Measurements from ENCODE around the gene TMEM131L.
"Not testable (repeated sequence)": the region's sequence is repeated elsewhere in the genome, so short reads cannot be mapped to it uniquely, and the experiment has no call there.

TMEM131L gene, protein sequence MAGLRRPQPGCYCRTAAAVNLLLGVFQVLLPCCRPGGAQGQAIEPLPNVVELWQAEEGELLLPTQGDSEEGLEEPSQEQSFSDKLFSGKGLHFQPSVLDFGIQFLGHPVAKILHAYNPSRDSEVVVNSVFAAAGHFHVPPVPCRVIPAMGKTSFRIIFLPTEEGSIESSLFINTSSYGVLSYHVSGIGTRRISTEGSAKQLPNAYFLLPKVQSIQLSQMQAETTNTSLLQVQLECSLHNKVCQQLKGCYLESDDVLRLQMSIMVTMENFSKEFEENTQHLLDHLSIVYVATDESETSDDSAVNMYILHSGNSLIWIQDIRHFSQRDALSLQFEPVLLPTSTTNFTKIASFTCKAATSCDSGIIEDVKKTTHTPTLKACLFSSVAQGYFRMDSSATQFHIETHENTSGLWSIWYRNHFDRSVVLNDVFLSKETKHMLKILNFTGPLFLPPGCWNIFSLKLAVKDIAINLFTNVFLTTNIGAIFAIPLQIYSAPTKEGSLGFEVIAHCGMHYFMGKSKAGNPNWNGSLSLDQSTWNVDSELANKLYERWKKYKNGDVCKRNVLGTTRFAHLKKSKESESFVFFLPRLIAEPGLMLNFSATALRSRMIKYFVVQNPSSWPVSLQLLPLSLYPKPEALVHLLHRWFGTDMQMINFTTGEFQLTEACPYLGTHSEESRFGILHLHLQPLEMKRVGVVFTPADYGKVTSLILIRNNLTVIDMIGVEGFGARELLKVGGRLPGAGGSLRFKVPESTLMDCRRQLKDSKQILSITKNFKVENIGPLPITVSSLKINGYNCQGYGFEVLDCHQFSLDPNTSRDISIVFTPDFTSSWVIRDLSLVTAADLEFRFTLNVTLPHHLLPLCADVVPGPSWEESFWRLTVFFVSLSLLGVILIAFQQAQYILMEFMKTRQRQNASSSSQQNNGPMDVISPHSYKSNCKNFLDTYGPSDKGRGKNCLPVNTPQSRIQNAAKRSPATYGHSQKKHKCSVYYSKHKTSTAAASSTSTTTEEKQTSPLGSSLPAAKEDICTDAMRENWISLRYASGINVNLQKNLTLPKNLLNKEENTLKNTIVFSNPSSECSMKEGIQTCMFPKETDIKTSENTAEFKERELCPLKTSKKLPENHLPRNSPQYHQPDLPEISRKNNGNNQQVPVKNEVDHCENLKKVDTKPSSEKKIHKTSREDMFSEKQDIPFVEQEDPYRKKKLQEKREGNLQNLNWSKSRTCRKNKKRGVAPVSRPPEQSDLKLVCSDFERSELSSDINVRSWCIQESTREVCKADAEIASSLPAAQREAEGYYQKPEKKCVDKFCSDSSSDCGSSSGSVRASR (N-terminal part only)

DNA sequence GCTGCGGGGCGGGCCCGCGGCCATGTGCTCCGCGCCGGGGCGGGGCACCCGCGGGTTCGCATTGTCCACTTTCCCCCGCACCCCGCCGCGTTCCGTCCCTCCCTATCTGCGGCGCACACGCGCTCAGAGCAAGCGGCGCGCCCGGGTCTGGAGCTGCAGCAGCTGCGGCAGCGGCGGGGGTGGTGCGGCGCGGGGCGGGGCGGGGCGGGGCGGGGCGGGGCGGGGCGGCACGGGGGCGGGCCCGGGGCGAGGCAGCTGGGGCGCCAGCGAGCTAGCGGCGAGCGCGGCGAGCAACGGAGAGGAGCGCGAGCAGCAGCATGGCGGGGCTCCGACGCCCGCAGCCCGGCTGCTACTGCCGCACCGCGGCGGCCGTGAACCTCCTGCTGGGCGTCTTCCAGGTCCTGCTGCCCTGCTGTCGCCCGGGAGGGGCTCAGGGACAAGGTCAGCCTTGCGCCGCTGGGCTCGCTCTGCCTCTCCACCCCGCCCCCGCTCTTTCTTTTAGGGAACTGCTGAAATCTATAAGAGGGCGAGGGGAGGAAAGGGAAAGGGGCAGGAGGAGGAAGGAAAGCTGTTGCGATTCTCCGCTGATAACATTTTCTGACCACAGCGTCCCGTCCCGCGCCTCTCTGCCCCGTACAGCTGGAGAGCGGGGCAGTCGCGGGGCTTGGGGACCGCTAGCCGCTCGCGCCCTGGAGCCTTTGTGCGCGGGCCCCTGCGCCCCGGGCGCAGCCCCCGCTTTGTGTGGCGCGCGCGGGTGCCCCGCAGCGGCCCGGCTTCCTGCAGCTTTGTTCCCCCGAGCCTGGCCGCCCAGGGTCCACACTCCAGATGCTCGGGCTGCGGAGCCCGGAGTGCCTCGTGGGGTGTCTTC is at the start of gene TMEM131L:
TSS of gene TMEM131L (plus strand) at position 280 of the 868 bp plus-strand sequence. CDS start at position 318, 38 bp downstream.
- H3K4me3 ChIP-seq (ENCODE audit: low read depth, low read length): peak within 1 kb of the TSS; percentile 80
- TF ChIP-seq, protein P1, sequence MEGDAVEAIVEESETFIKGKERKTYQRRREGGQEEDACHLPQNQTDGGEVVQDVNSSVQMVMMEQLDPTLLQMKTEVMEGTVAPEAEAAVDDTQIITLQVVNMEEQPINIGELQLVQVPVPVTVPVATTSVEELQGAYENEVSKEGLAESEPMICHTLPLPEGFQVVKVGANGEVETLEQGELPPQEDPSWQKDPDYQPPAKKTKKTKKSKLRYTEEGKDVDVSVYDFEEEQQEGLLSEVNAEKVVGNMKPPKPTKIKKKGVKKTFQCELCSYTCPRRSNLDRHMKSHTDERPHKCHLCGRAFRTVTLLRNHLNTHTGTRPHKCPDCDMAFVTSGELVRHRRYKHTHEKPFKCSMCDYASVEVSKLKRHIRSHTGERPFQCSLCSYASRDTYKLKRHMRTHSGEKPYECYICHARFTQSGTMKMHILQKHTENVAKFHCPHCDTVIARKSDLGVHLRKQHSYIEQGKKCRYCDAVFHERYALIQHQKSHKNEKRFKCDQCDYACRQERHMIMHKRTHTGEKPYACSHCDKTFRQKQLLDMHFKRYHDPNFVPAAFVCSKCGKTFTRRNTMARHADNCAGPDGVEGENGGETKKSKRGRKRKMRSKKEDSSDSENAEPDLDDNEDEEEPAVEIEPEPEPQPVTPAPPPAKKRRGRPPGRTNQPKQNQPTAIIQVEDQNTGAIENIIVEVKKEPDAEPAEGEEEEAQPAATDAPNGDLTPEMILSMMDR (IDR thresholded peaks at IDR 0.05; ENCODE audit: insufficient read depth, low read length, missing control alignments): no peak
- ChIA-PET CTCF (interaction anchor here (0.7 to 3.3 kb wide), 12 partner anchors 19 to 323 kb away, joined by 3 to 20 read pairs (median 4); partner anchors contain the start of gene MND1), POLR2A (interaction anchor here (0.6 to 1.9 kb wide), 5 partner anchors 20 to 117 kb away, joined by 3 to 9 read pairs (median 5); no protein-coding TSS in a partner anchor)
- DNase-seq (ENCODE audit: low read depth, low spot score): no peak

DNA sequence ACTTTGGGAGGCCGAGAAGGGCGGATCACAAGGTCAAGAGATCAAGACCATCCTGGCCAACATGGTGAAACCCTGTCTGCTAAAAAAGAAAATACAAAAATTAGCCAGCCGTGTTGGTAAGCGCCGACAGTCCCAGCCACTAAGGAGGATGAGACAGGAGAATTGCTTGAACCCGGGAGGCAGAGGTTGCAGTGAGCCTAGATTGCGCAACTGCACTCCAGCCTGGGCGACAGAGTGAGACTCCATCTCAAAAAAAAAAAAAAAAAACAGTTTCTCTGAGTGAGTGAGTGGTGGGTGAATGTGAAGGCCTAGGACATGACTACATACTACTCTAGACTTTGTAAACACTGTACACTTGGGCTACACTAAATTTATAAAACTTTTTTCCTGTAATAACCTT is 49.7 kb upstream of the TMEM131L start:
- CTCF ChIA-PET: interaction anchor here (1.4 to 1.6 kb wide), 2 partner anchors 11 to 49 kb away, joined by 4 to 5 read pairs; partner anchors contain the start of gene TMEM131L
- POLR2A ChIA-PET; DNase-seq (ENCODE audit: low read depth, low spot score); H3K4me3 ChIP-seq (ENCODE audit: low read depth, low read length): not testable (repeated sequence)

DNA sequence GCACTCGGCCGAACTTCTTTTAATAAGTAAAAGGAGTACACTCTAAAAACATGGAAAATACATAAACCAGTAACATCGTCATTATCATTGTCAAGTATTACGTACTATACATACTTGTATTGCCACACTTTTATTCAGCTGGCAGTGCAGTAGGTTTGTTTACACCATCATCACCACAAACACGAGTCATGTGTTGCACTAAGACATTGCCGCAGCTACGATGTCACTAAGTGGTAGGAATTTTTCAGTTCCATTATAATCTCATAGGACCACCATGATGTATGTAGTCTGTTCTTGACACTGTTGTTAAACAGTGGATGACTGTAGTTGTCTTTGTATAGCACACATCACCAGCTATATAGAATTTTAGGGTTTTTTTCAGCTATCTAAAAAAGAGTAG is 48.0 kb upstream of the TMEM131L start:
- no peak overlapping the region for H3K4me3 ChIP-seq (ENCODE audit: low read depth, low read length)
- no peak for DNase-seq (ENCODE audit: low read depth, low spot score)
- TF ChIP-seq, protein P1 (IDR thresholded peaks at IDR 0.05; ENCODE audit: insufficient read depth, low read length, missing control alignments): no peak
- ChIA-PET POLR2A (interaction anchor here (0.9 kb wide), 1 partner anchor 30 kb away, joined by 3 read pairs; no protein-coding TSS in a partner anchor), CTCF (interaction anchor here (1.3 to 1.6 kb wide), 2 partner anchors 74 to 156 kb away, joined by 3 to 5 read pairs; partner anchors contain the start of gene MND1)

DNA sequence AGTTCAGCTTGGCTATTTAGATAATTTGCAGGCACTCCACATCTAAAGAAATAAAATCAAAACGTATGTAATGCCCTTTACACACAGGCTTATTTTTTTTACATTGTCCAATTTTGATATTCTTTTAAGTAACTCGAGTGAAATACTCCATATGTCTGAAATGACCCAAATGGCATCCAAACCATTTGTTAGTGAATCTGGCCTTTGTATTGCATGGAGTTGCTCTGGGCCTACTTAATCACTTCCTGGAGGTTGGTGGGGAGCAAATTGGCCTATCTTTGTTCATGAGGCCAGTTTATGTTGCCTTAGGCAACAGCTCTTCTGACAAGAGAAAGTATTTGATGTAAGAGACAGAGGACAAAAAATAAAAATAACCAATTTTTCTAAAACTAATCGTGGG is 47.6 kb upstream of the TMEM131L start:
- no peak for DNase-seq (ENCODE audit: low read depth, low spot score)
- TF ChIP-seq, protein P1 (IDR thresholded peaks at IDR 0.05; ENCODE audit: insufficient read depth, low read length, missing control alignments): no peak
- CTCF ChIA-PET: interaction anchor here (1.3 to 1.6 kb wide), 2 partner anchors 74 to 156 kb away, joined by 3 to 5 read pairs; partner anchors contain the start of gene MND1
- POLR2A ChIA-PET: interaction anchor here (0.9 kb wide), 1 partner anchor 30 kb away, joined by 3 read pairs; no protein-coding TSS in a partner anchor
- no peak overlapping the region for H3K4me3 ChIP-seq (ENCODE audit: low read depth, low read length)

DNA sequence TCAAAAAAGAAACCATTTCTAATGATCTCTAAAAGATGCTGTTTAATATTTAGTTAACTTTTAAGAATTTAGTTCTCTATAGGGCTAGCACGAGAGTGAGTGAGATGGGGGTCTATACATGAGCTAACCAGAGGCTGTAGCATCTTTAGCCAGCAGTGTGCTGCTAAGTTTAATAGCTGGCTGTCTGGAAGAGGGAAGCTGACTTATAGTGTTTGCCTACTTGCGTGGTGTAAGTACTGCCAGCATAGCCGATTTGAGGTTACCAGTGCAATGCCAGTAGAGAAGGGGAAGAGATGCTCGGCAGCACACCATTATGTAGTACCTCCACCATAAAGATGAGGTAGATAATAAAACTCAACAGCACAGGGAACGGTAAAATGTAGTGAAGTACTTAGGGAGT is 47.1 kb upstream of the TMEM131L start:
- ChIA-PET CTCF (interaction anchor here (1.3 kb wide), 1 partner anchor 75 kb away, joined by 3 read pairs; the partner anchor contains the start of gene MND1), POLR2A (interaction anchor here (0.9 kb wide), 1 partner anchor 29 kb away, joined by 3 read pairs; no protein-coding TSS in a partner anchor)
- TF ChIP-seq, protein P1 (IDR thresholded peaks at IDR 0.05; ENCODE audit: insufficient read depth, low read length, missing control alignments): no peak
- no peak overlapping the region for H3K4me3 ChIP-seq (ENCODE audit: low read depth, low read length)
- no peak for DNase-seq (ENCODE audit: low read depth, low spot score)

Measured in AG04449 (cell line).